GM12878 (cell line): Measurements from ENCODE around the gene UBASH3B. TPM values are rescaled to one million over a fixed set of nuclear protein-coding genes. Genes with fewer than 3 reads are reported as not detected.

ENCODE experiments used
- ATAC-seq: fragments of 200-7000 bp; cut with Tn5 transposase; 3 replicates; pipeline ENCODE4 v1.9.1; 2020; ENCODE audit warnings: mild to moderate bottlenecking, moderate library complexity
- BruUV-seq: library from RNA; stranded (reverse); fragments of 400-500 nt; replicated peaks from 2 replicates; lab custom pipeline; 2021; lab: Mats Ljungman, UMichigan
- CTCF ChIA-PET: fragments of 300-600 bp; sonication (Branson Sonifier 250); formaldehyde crosslinking; extraction: SDS; loops from one replicate; lab custom pipeline; 2021; ENCODE audit warnings: inconsistent platforms; lab: Yijun Ruan, JAX
- POLR2A ChIA-PET: fragments of 350-600 bp; formaldehyde crosslinking; extraction: SDS; loops from one replicate; lab custom pipeline; 2021; ENCODE audit warnings: inconsistent platforms; lab: Charles Lee
- RAD21 ChIA-PET: fragments of 300-600 bp; sonication (Branson Sonifier 250); formaldehyde crosslinking; loops from one replicate; lab custom pipeline; 2023; ENCODE audit warnings: antibody characterized with exemption; ENCODE audit not compliant: unreplicated experiment; lab: Charles Lee
- SMC1A ChIA-PET: fragments of 300-600 bp; sonication (Branson Sonifier 250); formaldehyde crosslinking; loops from one replicate; lab custom pipeline; 2023; ENCODE audit not compliant: unreplicated experiment, uncharacterized antibody; lab: Charles Lee
- DNase-seq: peaks from one replicate; pipeline ENCODE4 v3.0.0-alpha.2; 2011; ENCODE audit warnings: low read depth, low spot score
- FAIRE-seq: peaks from 3 replicates; lab custom pipeline; 2011; peaks lifted over from hg19 to GRCh38; lab: Jason Lieb, UNC
- H2AFZ ChIP-seq: 2 replicates; pipeline ENCODE4 v1.6.0; 2011; ENCODE audit warnings: low read depth, low read length, control low read depth; ENCODE audit not compliant: control insufficient read depth
- H3K27ac ChIP-seq: 2 replicates; pipeline ENCODE4 v1.5.1; 2011; ENCODE audit warnings: control low read depth; ENCODE audit not compliant: control insufficient read depth, insufficient read depth
- H3K27me3 ChIP-seq, 2 experiments: replicated peaks in 1 of 2; 2 replicates each; pipeline versions ENCODE4 v1.6.0 to v1.6.1; 2011; ENCODE audit warnings: low read length in 1 of 2; ENCODE audit not compliant: control insufficient read depth in 2 of 2, insufficient read depth in 2 of 2
- H3K36me3 ChIP-seq, 2 experiments: 2 replicates each; pipeline ENCODE4 v1.5.1; 2011; ENCODE audit warnings: low read length in 1 of 2; ENCODE audit not compliant: control insufficient read depth in 2 of 2, insufficient read depth in 2 of 2
- H3K4me1 ChIP-seq: 2 replicates; pipeline ENCODE4 v1.6.1; 2011; ENCODE audit warnings: mild to moderate bottlenecking, low read length, moderate library complexity, mixed read lengths; ENCODE audit not compliant: control insufficient read depth, insufficient read depth
- H3K4me2 ChIP-seq: 2 replicates; pipeline ENCODE4 v1.6.0; 2011; ENCODE audit warnings: control low read depth; ENCODE audit not compliant: control insufficient read depth, insufficient read depth
- H3K4me3 ChIP-seq: fragments of 200-600 bp; sonication (generic); 2 replicates; pipeline ENCODE4 v1.5.1; 2016
- H3K79me2 ChIP-seq: 2 replicates; pipeline ENCODE4 v1.6.0; 2011; ENCODE audit warnings: low read length; ENCODE audit not compliant: control insufficient read depth, insufficient read depth
- H3K9ac ChIP-seq: 2 replicates; pipeline ENCODE4 v1.8.0; 2011; ENCODE audit warnings: low read length, control low read depth, mixed read lengths; ENCODE audit not compliant: control insufficient read depth, insufficient read depth
- H3K9me3 ChIP-seq: replicated peaks from 3 replicates; pipeline ENCODE4 v1.5.1; 2011; ENCODE audit warnings: mild to moderate bottlenecking, low read length; ENCODE audit not compliant: control insufficient read depth, insufficient read depth
- H4K20me1 ChIP-seq: 2 replicates; pipeline ENCODE4 v1.6.0; 2011; ENCODE audit not compliant: control insufficient read depth, insufficient read depth
- KAT2A ChIP-seq: conservative IDR thresholded peaks from 2 replicates; pipeline ENCODE4 v1.6.1; 2011; ENCODE audit warnings: low read depth, low read length; ENCODE audit not compliant: control insufficient read depth
- MYB ChIP-seq: fragments of 150-350 bp; IDR thresholded peaks from 2 replicates; pipeline ENCODE4 v1.6.1; 2014; ENCODE audit warnings: mild to moderate bottlenecking, low read depth, low read length, borderline replicate concordance
- PKNOX1 ChIP-seq: fragments of 450-650 bp; IDR thresholded peaks from 2 replicates; pipeline ENCODE4 v1.6.1; 2016; ENCODE audit warnings: mild to moderate bottlenecking
- PRDM15 ChIP-seq: fragments of 450-650 bp; formaldehyde crosslinking; IDR thresholded peaks from 2 replicates; pipeline ENCODE4 v1.4.0; 2020; ENCODE audit warnings: mild to moderate bottlenecking, moderate library complexity
- SREBF2 ChIP-seq: IDR thresholded peaks from 2 replicates; pipeline ENCODE4 v1.6.1; 2012; ENCODE audit warnings: mild to moderate bottlenecking, low read length
- TCF3 ChIP-seq: IDR thresholded peaks from 2 replicates; pipeline ENCODE4 v1.6.1; 2012; ENCODE audit warnings: low read depth, mild to moderate bottlenecking, low read length, borderline replicate concordance; ENCODE audit not compliant: insufficient read depth
- ZNF622 ChIP-seq: fragments of 450-650 bp; IDR thresholded peaks from 2 replicates; pipeline ENCODE4 v1.6.1; 2017; ENCODE audit warnings: mild to moderate bottlenecking, inconsistent platforms
- WGBS: methylation state at CpG from one replicate; pipeline ENCODE4 v1.1.6; 2016; ENCODE audit warnings: low lambda C conversion rate; ENCODE audit not compliant: insufficient replicate concordance, insufficient coverage; ENCODE audit errors: missing lambda C conversion rate; 5-methylcytosine and 5-hydroxymethylcytosine counted together
- in situ Hi-C: fragments of 300-500 bp; cut with MboI; formaldehyde crosslinking; loops from 9 replicates; pipeline ENCODE4 v1.14.3; 2018; ENCODE audit warnings: mixed read lengths
- intact Hi-C: fragments of 100-400 bp; cut with micrococcal nuclease; formaldehyde crosslinking; loops from one replicate; pipeline ENCODE4 v1.14.2; 2022; ENCODE audit not compliant: unreplicated experiment
- polyA plus RNA-seq, 11 experiments: library from polyadenylated mRNA; depleted of rRNA in 4 of 11; unstranded in 6 of 11; stranded (reverse) in 5 of 11; fragments of >200 nt; fragmentation: Nextera tagmentation in 4 of 11; fragmentation: Illumina TruSeq in 1 of 11; extraction: Ambion mirVana in 4 of 11; extraction: Trizol in 1 of 11; gene quantifications; 1 replicate in 1 of 11; 2 replicates in 10 of 11; pipeline versions ENCODE4 v1.2.1 to v1.2.3, GENCODE V29; 2011 to 2016; ENCODE audit warnings: inconsistent platforms in 2 of 11, missing spikeins in 2 of 11, low read depth in 1 of 11
- total RNA-seq, 4 experiments: library from RNA; depleted of rRNA in 3 of 4; stranded (reverse); fragments of >200 nt in 3 of 4; fragmentation: Illumina TruSeq in 1 of 4; extraction: Trizol in 1 of 4; gene quantifications; 2 replicates each; pipeline versions ENCODE4 v1.2.1 to v1.2.3, GENCODE V29; 2013 to 2021
- TF ChIP-seq, protein P1 (sequence below): IDR thresholded peaks from 2 replicates; pipeline ENCODE4 v1.6.1; 2011; ENCODE audit warnings: low read depth, low read length, improper control_type of control experiment, borderline replicate concordance
- TF ChIP-seq, protein P2 (sequence below): fragments of 450-650 bp; IDR thresholded peaks from 2 replicates; pipeline ENCODE4 v1.6.1; 2018; ENCODE audit warnings: mild to moderate bottlenecking, low read depth, moderate library complexity; ENCODE audit not compliant: partially characterized antibody

The UBASH3B gene
- total and polyA plus RNA-seq, 10 of the 15 experiments (the other 5 are each of a cell fraction or from before 2014, with no cell fraction given) = 0.18 to 3.3 (median 0.57) TPM

GRCh38 chr11:122723106-122723505 lies 67.6 kb downstream of the UBASH3B start:
- H4K20me1 ChIP-seq = no peaks in the 10 kb centered on the region
- no peak overlapping the region for H3K9ac ChIP-seq
- intact Hi-C loops (no loop called here), in situ Hi-C loops (no loop called here)
- peaks cover 15% of the 10 kb centered on the region for H3K4me1 ChIP-seq
- no peak for TF ChIP-seq MYB
- no peak for TF ChIP-seq TCF3
- TF ChIP-seq KAT2A = no peak
- no peak for TF ChIP-seq PRDM15 (CRISPR knock-in tag)
- TF ChIP-seq, protein P1, sequence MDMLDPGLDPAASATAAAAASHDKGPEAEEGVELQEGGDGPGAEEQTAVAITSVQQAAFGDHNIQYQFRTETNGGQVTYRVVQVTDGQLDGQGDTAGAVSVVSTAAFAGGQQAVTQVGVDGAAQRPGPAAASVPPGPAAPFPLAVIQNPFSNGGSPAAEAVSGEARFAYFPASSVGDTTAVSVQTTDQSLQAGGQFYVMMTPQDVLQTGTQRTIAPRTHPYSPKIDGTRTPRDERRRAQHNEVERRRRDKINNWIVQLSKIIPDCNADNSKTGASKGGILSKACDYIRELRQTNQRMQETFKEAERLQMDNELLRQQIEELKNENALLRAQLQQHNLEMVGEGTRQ = no peak
- no peak for TF ChIP-seq SREBF2
- no peak for TF ChIP-seq PKNOX1
- TF ChIP-seq ZNF622 = no peak
- TF ChIP-seq, protein P2, sequence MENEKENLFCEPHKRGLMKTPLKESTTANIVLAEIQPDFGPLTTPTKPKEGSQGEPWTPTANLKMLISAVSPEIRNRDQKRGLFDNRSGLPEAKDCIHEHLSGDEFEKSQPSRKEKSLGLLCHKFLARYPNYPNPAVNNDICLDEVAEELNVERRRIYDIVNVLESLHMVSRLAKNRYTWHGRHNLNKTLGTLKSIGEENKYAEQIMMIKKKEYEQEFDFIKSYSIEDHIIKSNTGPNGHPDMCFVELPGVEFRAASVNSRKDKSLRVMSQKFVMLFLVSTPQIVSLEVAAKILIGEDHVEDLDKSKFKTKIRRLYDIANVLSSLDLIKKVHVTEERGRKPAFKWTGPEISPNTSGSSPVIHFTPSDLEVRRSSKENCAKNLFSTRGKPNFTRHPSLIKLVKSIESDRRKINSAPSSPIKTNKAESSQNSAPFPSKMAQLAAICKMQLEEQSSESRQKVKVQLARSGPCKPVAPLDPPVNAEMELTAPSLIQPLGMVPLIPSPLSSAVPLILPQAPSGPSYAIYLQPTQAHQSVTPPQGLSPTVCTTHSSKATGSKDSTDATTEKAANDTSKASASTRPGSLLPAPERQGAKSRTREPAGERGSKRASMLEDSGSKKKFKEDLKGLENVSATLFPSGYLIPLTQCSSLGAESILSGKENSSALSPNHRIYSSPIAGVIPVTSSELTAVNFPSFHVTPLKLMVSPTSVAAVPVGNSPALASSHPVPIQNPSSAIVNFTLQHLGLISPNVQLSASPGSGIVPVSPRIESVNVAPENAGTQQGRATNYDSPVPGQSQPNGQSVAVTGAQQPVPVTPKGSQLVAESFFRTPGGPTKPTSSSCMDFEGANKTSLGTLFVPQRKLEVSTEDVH = no peak
- BruUV-seq = no TSS peak
- no peak for DNase-seq
- no peak overlapping the region for H3K4me3 ChIP-seq
- H3K9me3 ChIP-seq = no peaks in the 10 kb centered on the region
- H3K4me2 ChIP-seq = no peak overlapping the region
- 48% methylated on average over 4 of the region's 4 CpGs for WGBS
- H3K36me3 ChIP-seq = no peaks in the 10 kb centered on the region
- peaks cover 0 to 1% of the 10 kb centered on the region in 2 experiments; a peak in 2 of 4 replicates for H3K27me3 ChIP-seq
- no peak overlapping the region for H2AFZ ChIP-seq
- ATAC-seq = no peak
- ChIA-PET RAD21 (no interaction called here), SMC1A (interaction anchor here (0.8 to 1.2 kb wide), 2 partner anchors 31 to 141 kb away, joined by 3 to 4 read pairs; no protein-coding TSS in a partner anchor), POLR2A (no interaction called here), CTCF (interaction anchor here (2.3 kb wide), 1 partner anchor 32 kb away, joined by 12 read pairs; no protein-coding TSS in a partner anchor)
- FAIRE-seq = no peak
- H3K27ac ChIP-seq = no peak overlapping the region
- no peaks in the 10 kb centered on the region for H3K79me2 ChIP-seq
